HG03135 (cell line): ENCODE measurements around the gene CCBE1.
"Not testable (repeated sequence)": the region's sequence is repeated elsewhere in the genome, so short reads cannot be mapped to it uniquely, and the experiment has no call there.

Source experiments
- ATAC-seq: cut with Tn5 transposase; IDR thresholded peaks from one replicate; pipeline ENCODE4 v1.9.1; 2021; ENCODE audit warnings: mild to moderate bottlenecking, moderate library complexity; ENCODE audit not compliant: unreplicated experiment

Gene CCBE1

GRCh38 chr18:59685501-59685900 lies 11.7 kb downstream of the CCBE1 start:
- ATAC-seq = no peak

GRCh38 chr18:59684777-59685176 lies 12.4 kb downstream of the CCBE1 start:
- ATAC-seq = no peak

DNA sequence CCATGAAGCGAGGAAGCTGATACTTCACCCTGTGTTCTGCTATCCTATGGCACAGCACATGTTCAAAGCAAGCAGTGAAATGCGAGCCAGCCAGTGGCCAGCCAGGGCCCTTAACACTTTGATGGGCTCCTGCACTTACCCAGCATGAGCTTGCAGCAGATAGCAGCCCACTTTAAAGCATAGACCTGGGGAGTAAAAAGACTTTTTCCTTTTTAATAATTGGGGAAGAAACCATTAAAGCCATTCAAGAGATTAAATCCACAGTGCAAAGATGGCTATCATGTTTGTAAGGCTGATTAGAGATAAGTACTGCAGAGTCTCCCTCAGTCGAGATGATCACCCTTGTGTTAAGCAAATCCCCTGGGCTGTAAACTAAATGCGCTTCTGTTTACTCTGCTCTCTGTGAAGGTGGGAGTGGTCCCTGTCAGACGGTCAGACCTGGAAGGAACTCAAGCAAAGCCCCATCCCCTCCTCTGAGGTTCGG lies 15.7 kb downstream of the CCBE1 start:
- no peak for ATAC-seq

GRCh38 chr18:59681051-59681450 lies 16.2 kb downstream of the CCBE1 start:
- no peak for ATAC-seq

GRCh38 chr18:59675346-59675745 lies 21.9 kb downstream of the CCBE1 start:
- ATAC-seq = no peak

- ATAC-seq = no peak
Observed at GRCh38 chr18:59674903-59675270, 22.3 kb downstream of the CCBE1 start.

DNA sequence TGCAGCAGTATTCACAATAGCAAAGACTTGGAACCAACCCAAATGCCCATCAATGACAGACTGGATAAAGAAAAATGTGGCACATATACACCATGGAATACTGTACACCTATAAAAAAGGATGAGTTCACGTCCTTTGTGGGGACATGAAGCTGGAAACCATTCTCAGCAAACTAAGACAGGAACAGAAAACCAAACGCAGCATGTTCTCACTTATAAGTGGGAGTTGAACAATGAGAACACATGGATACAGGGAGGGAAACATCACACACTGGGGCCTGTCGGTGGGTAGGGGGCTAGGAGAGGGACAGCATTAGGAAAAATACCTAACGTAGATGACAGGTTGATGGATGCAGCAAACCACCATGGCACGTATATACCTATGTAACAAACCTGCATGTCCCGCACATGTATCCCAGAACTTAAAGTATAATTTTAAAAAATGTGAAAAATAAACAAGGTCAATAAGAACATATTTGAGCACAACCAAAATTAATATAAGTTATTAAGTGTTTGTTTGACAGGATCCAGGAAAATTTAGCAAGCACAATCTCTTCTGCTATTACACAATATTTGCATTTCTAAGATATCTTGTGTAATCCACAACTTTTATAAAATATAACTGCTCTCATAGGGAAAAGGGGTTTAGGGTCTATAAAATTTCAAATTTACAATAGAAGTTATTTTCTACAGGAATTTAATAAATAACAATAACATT lies 22.9 kb downstream of the CCBE1 start:
- ATAC-seq = no peak

DNA sequence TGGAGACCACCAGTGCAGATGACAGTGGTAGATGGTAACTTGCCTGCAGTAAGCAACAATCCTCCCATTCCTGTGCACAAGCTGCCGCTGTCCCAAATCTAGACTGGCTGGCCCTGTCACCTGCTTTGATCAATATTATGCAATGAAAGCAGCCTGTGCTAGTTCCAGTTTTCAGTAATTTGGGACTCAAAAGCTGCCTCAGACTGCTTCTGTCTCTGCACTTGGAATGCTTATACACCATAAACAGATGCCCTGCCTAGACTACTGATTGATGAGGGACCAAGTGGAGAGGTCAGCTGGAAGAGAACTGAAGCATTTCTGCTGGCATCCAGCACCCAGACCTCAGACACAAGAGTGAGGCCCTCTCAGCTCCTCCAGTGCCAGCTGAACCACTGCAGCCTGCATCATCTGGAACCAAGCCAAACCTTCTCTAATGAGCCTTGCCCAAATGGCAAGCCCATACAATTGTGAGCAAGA lies 24.9 kb downstream of the CCBE1 start:
- ATAC-seq = no peak

- ATAC-seq = no peak
Observed at GRCh38 chr18:59671551-59671950, 25.7 kb downstream of the CCBE1 start.

DNA sequence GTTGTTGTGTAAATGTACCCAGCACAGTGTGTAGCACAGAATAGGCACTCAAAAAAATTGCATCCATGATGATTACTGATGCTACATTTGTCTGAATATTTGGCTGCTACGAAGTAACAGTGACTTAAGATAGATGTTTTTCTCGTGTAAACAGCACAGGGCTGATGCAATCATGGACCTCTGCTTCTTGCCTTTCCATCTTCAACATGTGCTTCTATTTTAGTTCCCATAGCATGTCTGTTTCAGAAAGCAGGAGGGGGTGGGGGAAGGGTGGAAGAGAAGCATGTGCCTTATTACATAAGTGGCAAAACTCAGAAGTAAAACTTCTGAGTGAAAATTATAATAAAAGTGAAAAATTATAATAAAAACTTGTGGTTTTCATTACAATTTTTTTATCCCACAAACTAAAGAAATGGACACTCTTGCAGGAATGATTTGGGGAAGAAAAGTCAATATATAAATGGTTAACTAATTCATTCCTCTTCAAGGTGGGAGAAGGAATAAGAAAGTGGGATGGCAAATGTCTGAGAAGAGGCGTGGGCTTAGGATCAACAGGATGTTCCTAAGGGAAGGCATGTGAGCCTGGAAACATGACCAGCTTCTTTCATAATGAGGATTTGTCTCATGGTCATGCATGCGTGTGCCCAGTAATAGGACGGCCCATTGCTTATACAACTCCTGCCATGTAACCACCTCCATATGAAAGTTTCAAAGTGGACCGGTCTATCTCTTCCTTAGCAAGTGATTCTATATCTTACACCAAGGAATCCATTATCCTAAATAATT lies 27.2 kb downstream of the CCBE1 start:
- no peak for ATAC-seq

GRCh38 chr18:59667488-59667887 lies 29.7 kb downstream of the CCBE1 start:
- ATAC-seq = no peak

GRCh38 chr18:59666007-59666402 lies 31.2 kb downstream of the CCBE1 start:
- not testable (repeated sequence) for ATAC-seq

DNA sequence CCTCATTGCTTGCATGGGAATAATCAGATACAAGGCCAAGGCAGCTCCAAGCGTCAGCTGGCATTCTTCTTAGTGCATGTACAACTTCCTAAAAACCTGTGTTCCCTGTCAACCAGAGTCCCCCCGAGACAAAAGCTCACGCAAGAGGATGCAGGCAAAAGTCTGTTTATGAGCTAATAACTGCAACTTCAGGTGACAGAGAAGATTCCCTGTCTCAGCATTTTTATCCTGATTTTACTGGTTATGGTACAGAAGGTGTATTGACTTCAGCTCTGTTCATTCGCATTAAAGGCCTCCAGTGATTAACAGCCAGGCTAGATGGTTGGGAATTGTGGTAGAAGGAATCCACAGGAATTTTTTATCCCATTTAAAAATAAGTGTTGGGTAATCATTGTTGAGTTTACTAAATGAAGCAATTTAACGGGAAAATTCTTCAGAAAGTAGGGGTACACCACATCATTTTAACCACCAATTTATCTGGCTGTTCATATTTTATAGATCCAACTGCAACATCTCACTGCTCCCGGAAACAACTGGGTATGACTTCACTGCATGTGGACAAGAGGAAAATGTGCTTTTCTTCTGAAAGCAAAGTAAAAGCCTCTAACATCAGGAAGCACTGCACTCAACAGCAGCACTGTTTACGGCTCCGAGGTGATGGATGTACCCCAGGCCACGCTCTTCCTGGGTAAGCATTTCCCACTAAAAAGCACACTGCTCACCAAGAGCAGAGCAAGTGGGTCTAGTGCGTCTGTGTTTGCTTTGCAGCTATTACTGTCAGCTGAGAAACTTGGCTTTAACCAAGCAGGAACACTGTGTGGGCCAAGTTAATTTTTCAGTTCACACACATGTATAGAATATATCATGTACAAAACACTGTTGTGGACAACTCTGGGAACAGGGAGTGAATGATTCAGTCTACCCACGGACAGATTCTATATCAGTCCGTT lies 31.9 kb downstream of the CCBE1 start:
- no peak for ATAC-seq

- no peak for ATAC-seq
Observed at GRCh38 chr18:59664329-59664728, 32.9 kb downstream of the CCBE1 start.

GRCh38 chr18:59663096-59663495 lies 34.1 kb downstream of the CCBE1 start:
- no peak for ATAC-seq

DNA sequence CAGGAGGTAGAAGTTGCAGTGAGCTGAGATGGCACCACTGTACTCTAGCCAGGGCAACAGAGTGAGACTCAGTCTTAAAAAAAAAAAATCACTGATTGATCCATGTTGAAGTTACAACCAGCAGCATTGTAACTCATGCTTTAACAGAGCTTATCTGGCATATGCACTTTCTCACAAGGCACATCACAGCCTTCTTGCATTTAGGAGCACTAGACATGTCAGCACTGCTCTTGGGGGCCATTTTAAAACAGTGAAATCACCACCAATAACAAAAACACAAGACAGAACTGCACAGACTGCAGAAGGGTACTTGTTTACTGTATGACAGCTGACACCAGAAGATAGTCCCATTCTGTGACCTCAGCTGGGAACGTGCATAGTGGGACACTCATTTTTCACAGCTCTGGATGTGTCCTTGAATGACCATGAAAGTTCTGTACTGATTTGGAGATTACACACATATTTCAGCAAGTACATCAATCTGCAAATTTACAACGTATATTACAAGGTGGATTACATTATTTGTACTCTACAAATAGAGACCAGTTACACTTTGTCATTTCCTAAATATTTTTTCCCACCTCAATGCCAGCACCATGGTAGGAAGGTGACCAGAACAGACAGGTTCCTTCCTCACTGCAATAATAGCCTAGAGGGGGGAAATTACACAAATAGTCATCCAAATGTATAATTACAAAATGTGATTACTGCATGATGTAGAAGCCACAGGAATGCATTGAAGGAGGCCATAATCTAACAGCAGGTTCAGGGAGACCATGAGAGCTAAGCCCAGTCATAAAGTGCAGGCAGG lies 35.1 kb downstream of the CCBE1 start:
- no peak for ATAC-seq

- no peak for ATAC-seq
Observed at GRCh38 chr18:59660786-59661743, 36.2 kb downstream of the CCBE1 start.

DNA sequence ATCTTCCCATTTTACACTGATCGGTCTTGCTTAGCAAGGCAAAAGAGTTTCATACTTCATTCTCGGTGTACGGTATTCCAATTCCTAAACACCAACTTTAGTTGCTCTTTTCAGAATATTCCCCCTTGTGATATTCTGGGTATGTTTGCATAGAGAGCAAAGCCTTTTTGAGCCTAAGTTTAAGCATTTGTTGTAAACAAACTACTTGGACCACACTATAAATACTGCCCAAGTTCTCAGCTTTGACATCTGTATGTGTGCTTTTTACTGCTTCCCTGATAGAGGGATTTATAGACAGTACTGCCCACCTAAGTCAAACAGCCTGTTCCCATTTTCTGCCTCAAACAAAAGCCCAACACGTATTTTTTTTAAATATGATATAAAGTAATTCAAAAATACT lies 36.9 kb downstream of the CCBE1 start:
- ATAC-seq = no peak

- ATAC-seq = no peak
Observed at GRCh38 chr18:59659508-59660170, 37.6 kb downstream of the CCBE1 start.
